HFF-Myc (cell line): ENCODE data around the gene DDHD1.

ENCODE experiments used
- DNase-seq: peaks from one replicate; pipeline ENCODE4 v3.0.0-alpha.2; 2011; ENCODE audit warnings: low read depth; ENCODE audit errors: extremely low read depth
- H3K4me3 ChIP-seq: replicated peaks from 2 replicates; pipeline ENCODE4 v1.5.1; 2011; ENCODE audit warnings: low read depth, mild to moderate bottlenecking, control low read depth, low read length
- TF ChIP-seq, protein P1 (sequence below): IDR thresholded peaks from 2 replicates; pipeline ENCODE4 v1.5.1; 2012; ENCODE audit warnings: mild to moderate bottlenecking, low read depth, low read length, control low read depth; ENCODE audit errors: missing control alignments

DDHD1 gene

DNA sequence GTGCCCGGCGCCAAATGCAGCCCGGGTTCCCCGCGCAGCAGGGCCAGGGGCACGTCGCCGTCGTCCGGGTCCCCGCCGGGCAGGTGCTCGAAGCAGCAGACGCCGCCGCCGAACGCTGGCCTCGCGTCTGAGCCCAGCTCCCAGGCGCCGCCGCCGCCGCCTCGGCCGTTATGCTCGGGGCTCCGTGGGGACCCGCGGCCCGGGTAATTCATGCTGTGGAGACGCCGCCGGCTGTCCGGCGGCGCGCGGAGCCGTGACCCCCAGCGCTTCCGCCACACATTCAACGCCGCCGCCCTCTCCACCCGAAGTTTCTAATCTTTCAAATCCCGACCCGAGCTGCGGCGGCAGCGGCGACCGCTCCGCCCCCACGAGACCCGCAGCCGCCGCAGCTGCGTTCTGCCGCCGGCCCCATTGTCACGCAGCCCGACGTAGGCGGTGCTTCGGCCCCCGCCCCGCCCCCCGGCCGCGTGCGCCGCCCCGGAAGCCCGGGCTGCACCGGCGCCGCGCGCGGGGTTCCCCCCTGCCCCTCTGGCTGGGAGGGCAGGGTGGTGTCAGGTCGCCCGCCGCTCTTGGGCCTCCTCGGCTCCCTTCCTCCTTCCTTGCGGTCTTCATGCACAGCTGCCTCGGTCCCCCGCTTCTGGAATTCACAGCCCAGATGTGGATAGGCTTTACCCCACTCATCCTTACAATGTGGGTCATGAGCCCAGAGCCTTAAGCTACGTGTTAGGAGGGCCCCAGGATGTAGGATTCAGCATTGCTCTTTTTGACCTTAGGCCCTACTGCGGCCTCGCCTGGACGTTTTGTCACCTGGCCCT, at the start of gene DDHD1:
Gene DDHD1, minus strand, starts transcription at position 437 of the 815 bp plus-strand sequence. Its CDS starts 225 bp downstream, at position 212.
- TF ChIP-seq, protein P1, sequence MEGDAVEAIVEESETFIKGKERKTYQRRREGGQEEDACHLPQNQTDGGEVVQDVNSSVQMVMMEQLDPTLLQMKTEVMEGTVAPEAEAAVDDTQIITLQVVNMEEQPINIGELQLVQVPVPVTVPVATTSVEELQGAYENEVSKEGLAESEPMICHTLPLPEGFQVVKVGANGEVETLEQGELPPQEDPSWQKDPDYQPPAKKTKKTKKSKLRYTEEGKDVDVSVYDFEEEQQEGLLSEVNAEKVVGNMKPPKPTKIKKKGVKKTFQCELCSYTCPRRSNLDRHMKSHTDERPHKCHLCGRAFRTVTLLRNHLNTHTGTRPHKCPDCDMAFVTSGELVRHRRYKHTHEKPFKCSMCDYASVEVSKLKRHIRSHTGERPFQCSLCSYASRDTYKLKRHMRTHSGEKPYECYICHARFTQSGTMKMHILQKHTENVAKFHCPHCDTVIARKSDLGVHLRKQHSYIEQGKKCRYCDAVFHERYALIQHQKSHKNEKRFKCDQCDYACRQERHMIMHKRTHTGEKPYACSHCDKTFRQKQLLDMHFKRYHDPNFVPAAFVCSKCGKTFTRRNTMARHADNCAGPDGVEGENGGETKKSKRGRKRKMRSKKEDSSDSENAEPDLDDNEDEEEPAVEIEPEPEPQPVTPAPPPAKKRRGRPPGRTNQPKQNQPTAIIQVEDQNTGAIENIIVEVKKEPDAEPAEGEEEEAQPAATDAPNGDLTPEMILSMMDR, result no peak
- no peak for DNase-seq
- H3K4me3 ChIP-seq, result peak within 1 kb of the TSS; percentile 83

DNA sequence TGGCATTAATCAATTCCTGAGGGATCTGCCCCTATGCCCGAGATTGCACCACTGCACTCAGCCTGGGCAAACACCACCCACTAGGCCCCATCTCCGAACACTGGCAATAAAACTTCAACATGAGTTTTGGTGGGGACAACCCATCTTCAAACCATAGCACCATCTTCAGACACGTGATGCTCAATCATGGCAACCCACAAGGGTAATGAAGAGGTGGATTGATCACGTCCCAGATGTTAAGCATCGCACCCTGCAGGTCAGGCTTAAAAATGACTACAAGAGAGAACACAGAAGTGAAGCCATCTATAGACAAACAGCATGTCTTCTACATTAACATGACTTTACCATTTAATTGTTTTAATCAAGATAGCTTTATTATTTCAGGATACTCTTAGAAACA, 42.8 kb upstream of the DDHD1 start:
- no peak overlapping the region for H3K4me3 ChIP-seq
- TF ChIP-seq, protein P1, result no peak
- no peak for DNase-seq

DNA sequence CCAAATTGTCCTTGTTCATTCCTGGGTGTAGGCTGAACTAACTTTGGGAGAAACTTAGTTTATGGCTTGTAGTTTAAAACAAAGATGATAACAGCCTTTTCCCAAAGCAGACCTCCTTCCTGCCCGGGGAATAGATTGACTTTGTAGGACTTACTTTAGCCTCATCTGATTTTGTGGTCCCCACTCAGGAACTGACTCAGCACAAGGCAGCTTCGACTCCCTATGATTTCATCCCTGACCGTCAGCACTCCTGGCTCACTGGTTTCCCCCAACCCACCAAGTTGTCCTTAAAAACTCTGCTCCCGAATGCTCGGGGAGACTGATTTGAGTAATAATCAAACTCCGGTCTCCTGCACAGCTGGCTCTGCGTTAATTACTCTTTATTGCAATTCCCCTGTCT, 40.1 kb upstream of the DDHD1 start:
- H3K4me3 ChIP-seq, result no peak overlapping the region
- TF ChIP-seq, protein P1, result no peak
- DNase-seq, result no peak

DNA sequence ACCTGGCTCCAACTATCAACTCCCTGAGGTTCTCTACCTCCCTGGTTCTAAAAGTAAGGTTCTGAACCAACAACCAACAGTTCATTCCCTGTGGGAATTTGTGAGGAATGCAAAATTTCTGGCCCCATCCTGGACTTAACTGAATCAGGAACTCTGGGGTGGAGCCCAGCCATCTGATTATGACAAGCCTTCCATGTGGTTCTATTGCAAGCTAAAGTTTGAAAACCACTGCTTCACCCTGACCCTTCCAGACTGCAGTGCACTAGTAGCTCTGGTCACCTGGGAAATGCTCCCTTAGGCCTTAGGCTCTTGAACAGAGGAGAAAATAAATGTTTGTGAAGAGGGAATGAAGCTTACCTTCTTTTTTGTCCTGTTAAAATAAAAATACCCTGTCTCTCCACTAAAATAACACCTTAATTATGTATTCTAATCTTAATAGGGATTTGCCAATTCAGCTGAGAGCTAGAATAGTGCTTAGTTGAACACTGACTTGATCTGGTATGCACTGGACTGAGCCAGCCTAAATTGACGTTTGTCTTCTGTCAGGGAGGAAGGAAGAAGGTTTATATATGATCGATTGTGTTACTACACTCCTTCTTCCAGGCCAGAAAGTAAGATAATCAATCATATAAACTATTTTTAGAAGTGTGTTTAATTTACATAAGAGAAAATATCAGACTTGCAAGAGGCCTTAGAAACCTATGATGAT, 39.1 kb upstream of the DDHD1 start:
- TF ChIP-seq, protein P1, result no peak
- no peak for DNase-seq

DNA sequence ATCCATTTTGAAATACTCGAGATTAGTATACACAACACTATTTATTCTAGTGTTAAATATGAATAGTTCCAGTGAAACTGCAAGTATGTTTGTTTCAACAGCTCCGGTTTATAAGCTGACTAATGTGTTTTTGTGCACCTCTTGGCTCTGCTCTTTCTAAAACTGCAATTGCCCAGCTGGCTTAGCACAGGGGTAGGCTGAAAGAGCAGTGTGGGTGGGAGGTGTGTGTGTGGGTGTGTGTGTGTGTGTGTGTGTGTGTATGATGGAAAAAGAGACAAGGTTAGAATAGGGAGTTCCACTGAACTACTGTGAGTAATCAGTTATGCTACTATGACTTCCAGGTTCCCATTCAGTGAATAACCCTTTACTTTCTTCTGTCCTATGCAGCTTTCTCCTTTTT, 37.8 kb upstream of the DDHD1 start:
- H3K4me3 ChIP-seq, result no peak overlapping the region
- TF ChIP-seq, protein P1, result no peak
- no peak for DNase-seq

More for the DNA sequence above, 39.1 kb upstream of the DDHD1 start:
- no peak overlapping the region for H3K4me3 ChIP-seq

DNA sequence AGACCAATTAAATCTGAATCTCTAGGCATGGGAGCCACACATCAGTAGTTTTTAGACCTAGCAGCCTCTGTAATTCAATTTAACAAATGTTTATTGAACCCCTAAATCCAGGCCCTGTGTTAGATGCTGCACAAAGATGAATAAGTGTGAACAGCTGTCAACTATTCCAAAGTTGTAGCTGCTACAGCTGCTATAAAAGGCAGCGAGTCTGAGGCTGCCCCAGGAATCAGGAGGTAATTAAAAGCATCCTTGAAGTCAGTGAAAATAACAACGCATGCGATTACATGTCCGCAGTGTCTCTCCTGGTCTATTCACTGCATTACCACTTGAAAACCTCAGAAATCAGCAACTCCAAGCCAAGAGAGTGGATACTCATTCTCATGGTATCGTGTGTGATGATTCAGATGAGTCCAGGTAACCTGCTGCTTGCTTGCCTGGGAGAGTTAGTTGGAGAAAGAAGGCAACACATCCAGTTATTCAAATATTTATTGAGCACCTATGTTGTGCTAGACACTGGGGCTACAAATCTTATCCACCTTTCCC, 34.9 kb upstream of the DDHD1 start:
- TF ChIP-seq, protein P1, result no peak
- DNase-seq, result no peak
- no peak overlapping the region for H3K4me3 ChIP-seq
